B cell (primary cell): Measurements from ENCODE around the gene TBX4. TPM values are rescaled to one million over a fixed set of nuclear protein-coding genes. Genes with fewer than 3 reads are reported as not detected.
A peak's percentile ranks its signal among the peaks of the same experiment; 100 is the strongest.

Source experiments
- ATAC-seq: fragments of 200-7000 bp; cut with Tn5 transposase; one replicate; pipeline ENCODE4 v1.10.0; 2021; ENCODE audit warnings: low read depth, mild to moderate bottlenecking, moderate number of reproducible peaks, moderate library complexity
- CTCF ChIA-PET: fragments of 350-600 bp; sonication (Branson Sonifier 250); formaldehyde crosslinking; loops from one replicate; lab custom pipeline; 2021; ENCODE audit warnings: antibody characterized with exemption, inconsistent platforms; lab: Charles Lee
- POLR2A ChIA-PET: fragments of 350-600 bp; sonication (Branson Sonifier 250); formaldehyde crosslinking; loops from one replicate; lab custom pipeline; 2021; ENCODE audit warnings: antibody characterized with exemption; lab: Charles Lee
- DNase-seq: peaks from one replicate; pipeline ENCODE4 v3.0.0; 2013
- H2AFZ ChIP-seq: 2 replicates; pipeline ENCODE4 v1.6.1; 2012; ENCODE audit warnings: mild to moderate bottlenecking, low read depth, low read length; ENCODE audit not compliant: insufficient read depth, poor library complexity, severe bottlenecking
- H3K27ac ChIP-seq, 2 donors: 1 replicate in 1 of 2; 2 replicates in 1 of 2; pipeline ENCODE4 v1.5.1; 2012 to 2013; ENCODE audit warnings: low read length in 2 of 2, mild to moderate bottlenecking in 2 of 2, moderate library complexity in 1 of 2
- H3K27me3 ChIP-seq, 4 experiments: fragments of 200-600 bp in 1 of 4; sonication (generic) in 1 of 4; replicated peaks in 1 of 4; 1 replicate in 2 of 4; 2 replicates in 2 of 4; pipeline versions ENCODE4 v1.6.1 to v1.7.0; 2013 to 2016; ENCODE audit warnings: low read length in 3 of 4, mild to moderate bottlenecking in 2 of 4, mixed read lengths in 1 of 4, moderate library complexity in 1 of 4; ENCODE audit not compliant: insufficient read depth in 4 of 4, control insufficient read depth in 3 of 4; ENCODE audit errors: control extremely low read depth in 1 of 4
- H3K36me3 ChIP-seq, 2 experiments: replicated peaks in 1 of 2; 1 replicate in 1 of 2; 2 replicates in 1 of 2; pipeline versions ENCODE4 v1.6.1 to v1.7.1; 2013; ENCODE audit warnings: low read length in 1 of 2; ENCODE audit not compliant: insufficient read depth in 2 of 2, control insufficient read depth in 1 of 2; ENCODE audit errors: control extremely low read depth in 1 of 2, extremely low read depth in 1 of 2
- H3K4me1 ChIP-seq, 2 donors: fragments of 200-600 bp in 1 of 2; sonication (generic) in 1 of 2; 1 replicate in 1 of 2; 2 replicates in 1 of 2; pipeline versions ENCODE4 v1.5.1 to v1.6.1; 2013 to 2017; ENCODE audit warnings: low read length in 2 of 2; ENCODE audit not compliant: control insufficient read depth in 2 of 2, insufficient read depth in 2 of 2
- H3K4me2 ChIP-seq: replicated peaks from 2 replicates; pipeline ENCODE3; 2012; ENCODE audit warnings: mild to moderate bottlenecking, low read depth, low read length; ENCODE audit not compliant: poor library complexity, severe bottlenecking
- H3K4me3 ChIP-seq, 5 experiments: fragments of 200-600 bp in 1 of 5; sonication (generic) in 1 of 5; 1 replicate in 3 of 5; 2 replicates in 2 of 5; pipeline versions ENCODE4 v1.5.1 to v1.7.0; 2011 to 2016; ENCODE audit warnings: low read length in 4 of 5, mild to moderate bottlenecking in 4 of 5, low read depth in 2 of 5, control low read depth in 1 of 5, moderate library complexity in 1 of 5; ENCODE audit not compliant: insufficient read depth in 1 of 5; ENCODE audit errors: control extremely low read depth in 1 of 5, extremely low read depth in 1 of 5
- H3K79me2 ChIP-seq: fragments of 200-600 bp; sonication (generic); one replicate; pipeline ENCODE4 v1.6.0; 2016; ENCODE audit warnings: low read length; ENCODE audit not compliant: control insufficient read depth, insufficient read depth
- H3K9ac ChIP-seq: fragments of 200-600 bp; sonication (generic); 2 replicates; pipeline ENCODE4 v1.6.1; 2017; ENCODE audit warnings: mild to moderate bottlenecking, low read length, moderate library complexity
- H3K9me3 ChIP-seq, 3 donors: one replicate each; pipeline versions ENCODE4 v1.6.1 to v1.7.1; 2013; ENCODE audit warnings: low read length in 2 of 3; ENCODE audit not compliant: control insufficient read depth in 2 of 3, insufficient read depth in 1 of 3; ENCODE audit errors: control extremely low read depth in 1 of 3
- H4K20me1 ChIP-seq: 2 replicates; pipeline ENCODE4 v1.6.0; 2012; ENCODE audit warnings: mild to moderate bottlenecking, low read length; ENCODE audit not compliant: insufficient read depth, control insufficient read depth, poor library complexity, severe bottlenecking
- H3K27ac Mint-ChIP-seq: one replicate; pipeline ENCODE4 v1.8.0; 2021; ENCODE audit warnings: mixed read lengths
- H3K27me3 Mint-ChIP-seq: one replicate; pipeline ENCODE4 v1.8.0; 2021; ENCODE audit warnings: mixed read lengths
- H3K4me1 Mint-ChIP-seq: one replicate; pipeline ENCODE4 v1.8.0; 2021; ENCODE audit warnings: mixed read lengths
- H3K4me3 Mint-ChIP-seq: one replicate; pipeline ENCODE4 v1.8.0; 2021; ENCODE audit warnings: mixed read lengths
- H3K9me3 Mint-ChIP-seq: one replicate; pipeline ENCODE4 v1.8.0; 2022; ENCODE audit warnings: mixed read lengths; ENCODE audit not compliant: insufficient read depth
- CTCF ChIP-seq: fragments of 200-600 bp; IDR thresholded peaks from one replicate; pipeline ENCODE4 v1.8.0; 2022; ENCODE audit warnings: antibody characterized with exemption, mild to moderate bottlenecking
- EZH2 ChIP-seq: IDR thresholded peaks from 2 replicates; pipeline ENCODE4 v1.6.1; 2012; ENCODE audit warnings: borderline replicate concordance, low read depth, mild to moderate bottlenecking, moderate library complexity, low read length; ENCODE audit not compliant: insufficient read depth, poor library complexity, severe bottlenecking
- WGBS: methylation state at CpG from one replicate; pipeline ENCODE4 v1.1.5; 2013; ENCODE audit warnings: missing lambda C conversion rate; ENCODE audit not compliant: insufficient coverage; 5-methylcytosine and 5-hydroxymethylcytosine counted together
- intact Hi-C: fragments of 100-400 bp; cut with micrococcal nuclease; formaldehyde crosslinking; loops from one replicate; pipeline ENCODE4 v1.10.0; 2022
- polyA minus RNA-seq: library from RNA; depleted of rRNA, polyadenylated mRNA; stranded (reverse); fragments of >200 nt; gene quantifications from 2 replicates; pipeline ENCODE4 v1.2.3, GENCODE V29; 2012
- polyA plus RNA-seq: library from polyadenylated mRNA; depleted of rRNA; stranded (reverse); fragments of >200 nt; gene quantifications from 2 replicates; pipeline ENCODE4 v1.2.3, GENCODE V29; 2012
- total RNA-seq, 2 donors: library from RNA; stranded (reverse); fragments of 120-200 nt in 1 of 2; gene quantifications; 1 replicate in 1 of 2; 2 replicates in 1 of 2; pipeline versions ENCODE4 v1.2.3 to v1.2.4, GENCODE V29; 2013 to 2022

The TBX4 gene
- total RNA-seq (not detected in 2 replicates), polyA plus RNA-seq (not detected in 2 replicates), polyA minus RNA-seq (not detected in 2 replicates)
- 0.02 TPM for total RNA-seq (2013)

GRCh38 chr17:61452301-61453290 lies at the start of gene TBX4:
TBX4 (plus strand) TSS chr17:61452422; CDS start chr17:61456491, 4,069 bp downstream.
- no peaks in the 10 kb centered on the region for H3K9me3 Mint-ChIP-seq
- H3K4me1 ChIP-seq, result peaks cover 38 to 53% of the 10 kb centered on the region in 2 donors
- peaks cover 2 to 74% (median 56%) of the 10 kb centered on the region in 4 experiments for H3K27me3 ChIP-seq
- no peak within 1 kb of the TSS for H3K27ac ChIP-seq
- no peaks in the 10 kb centered on the region for H3K79me2 ChIP-seq
- H3K4me3 Mint-ChIP-seq, result peak within 1 kb of the TSS; percentile 77
- peak within 1 kb of the TSS in 3 of 5 experiments; percentile 25 to 32 (median 29) for H3K4me3 ChIP-seq
- intact Hi-C loops, result loop anchor here (2.0 kb wide), 1 partner anchor 50 kb away; no protein-coding TSS in a partner anchor
- TF ChIP-seq EZH2 (peak; percentile 94), CTCF (no peak)
- peak within 1 kb of the TSS; percentile 43 for H3K9ac ChIP-seq
- ATAC-seq, result no peak
- H4K20me1 ChIP-seq, result no peaks in the 10 kb centered on the region
- peaks cover 0 to 44% (median 0%) of the 10 kb centered on the region in 3 donors for H3K9me3 ChIP-seq
- peak within 1 kb of the TSS; percentile 42 for H2AFZ ChIP-seq
- CTCF ChIA-PET, result no interaction called here
- POLR2A ChIA-PET, result no interaction called here
- H3K4me2 ChIP-seq, result peak within 1 kb of the TSS; percentile 75
- peaks cover 57% of the 10 kb centered on the region for H3K27me3 Mint-ChIP-seq
- DNase-seq, result peak; percentile 46
- H3K4me1 Mint-ChIP-seq, result peaks cover 28% of the 10 kb centered on the region
- H3K36me3 ChIP-seq, result no peaks in the 10 kb centered on the region
- WGBS, result 11% methylated on average over 51 of the region's 59 CpGs
- peak within 1 kb of the TSS; percentile 37 for H3K27ac Mint-ChIP-seq
